ENCODE measurements around the gene FBXL20.

DNA sequence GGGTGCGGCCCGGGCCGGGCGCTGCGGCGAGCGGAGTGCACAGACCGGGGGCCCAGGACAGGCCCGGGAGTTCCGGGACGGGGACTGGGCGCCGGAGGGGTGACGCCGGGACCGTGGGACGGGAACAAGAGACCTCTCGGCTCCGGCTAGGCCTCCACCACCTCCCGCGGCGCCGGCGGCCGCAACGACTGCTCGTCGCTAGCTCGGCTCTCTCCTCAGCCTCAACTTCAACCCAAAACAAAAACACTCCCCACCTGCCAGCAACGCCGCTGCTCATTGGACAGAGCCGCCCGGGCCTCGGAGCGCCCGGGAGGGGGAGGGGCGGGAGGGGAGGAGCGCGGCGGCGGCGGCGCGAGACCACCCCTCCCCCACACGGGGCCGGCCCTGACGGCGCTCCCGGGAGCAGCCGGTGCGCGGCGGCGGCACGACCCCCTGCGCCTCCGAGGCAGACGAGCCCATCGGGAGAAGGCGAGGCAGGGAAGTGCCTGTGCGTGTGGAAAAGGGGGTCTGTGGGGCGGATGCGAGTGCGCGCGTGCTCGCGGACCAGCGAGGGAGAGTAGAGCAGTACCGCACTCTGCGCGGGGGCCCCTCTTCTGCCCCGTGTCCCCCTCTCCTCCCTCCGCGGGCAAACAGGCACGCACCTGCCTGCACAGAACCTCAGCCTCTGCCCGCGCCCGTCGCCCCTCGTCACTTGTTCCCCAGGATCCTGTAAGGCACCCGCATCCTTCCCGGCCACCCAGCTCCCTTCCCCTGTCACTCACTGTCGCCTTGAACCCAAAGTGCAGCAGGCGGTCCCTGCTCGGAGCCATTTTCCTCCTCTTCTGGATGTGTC, at the start of gene FBXL20:
- TF ChIP-seq, protein P1, sequence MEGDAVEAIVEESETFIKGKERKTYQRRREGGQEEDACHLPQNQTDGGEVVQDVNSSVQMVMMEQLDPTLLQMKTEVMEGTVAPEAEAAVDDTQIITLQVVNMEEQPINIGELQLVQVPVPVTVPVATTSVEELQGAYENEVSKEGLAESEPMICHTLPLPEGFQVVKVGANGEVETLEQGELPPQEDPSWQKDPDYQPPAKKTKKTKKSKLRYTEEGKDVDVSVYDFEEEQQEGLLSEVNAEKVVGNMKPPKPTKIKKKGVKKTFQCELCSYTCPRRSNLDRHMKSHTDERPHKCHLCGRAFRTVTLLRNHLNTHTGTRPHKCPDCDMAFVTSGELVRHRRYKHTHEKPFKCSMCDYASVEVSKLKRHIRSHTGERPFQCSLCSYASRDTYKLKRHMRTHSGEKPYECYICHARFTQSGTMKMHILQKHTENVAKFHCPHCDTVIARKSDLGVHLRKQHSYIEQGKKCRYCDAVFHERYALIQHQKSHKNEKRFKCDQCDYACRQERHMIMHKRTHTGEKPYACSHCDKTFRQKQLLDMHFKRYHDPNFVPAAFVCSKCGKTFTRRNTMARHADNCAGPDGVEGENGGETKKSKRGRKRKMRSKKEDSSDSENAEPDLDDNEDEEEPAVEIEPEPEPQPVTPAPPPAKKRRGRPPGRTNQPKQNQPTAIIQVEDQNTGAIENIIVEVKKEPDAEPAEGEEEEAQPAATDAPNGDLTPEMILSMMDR (IDR thresholded peaks at IDR 0.05 in 4 of 5, conservative IDR thresholded peaks at IDR 0.05 in 1 of 5): peak in 1 of 5 experiments; percentile 1
- TF ChIP-seq POLR2A (IDR thresholded peaks at IDR 0.05): peak; percentile 91 to 99
